ENCODE measurements around the gene UNK. TPM values are rescaled to one million over a fixed set of nuclear protein-coding genes. Genes with fewer than 3 reads are reported as not detected.
A peak's percentile ranks its signal among the peaks of the same experiment; 100 is the strongest.

UNK gene
- total and polyA plus RNA-seq, 11 donors = 11.3 to 27.5 (median 16.3) TPM

DNA sequence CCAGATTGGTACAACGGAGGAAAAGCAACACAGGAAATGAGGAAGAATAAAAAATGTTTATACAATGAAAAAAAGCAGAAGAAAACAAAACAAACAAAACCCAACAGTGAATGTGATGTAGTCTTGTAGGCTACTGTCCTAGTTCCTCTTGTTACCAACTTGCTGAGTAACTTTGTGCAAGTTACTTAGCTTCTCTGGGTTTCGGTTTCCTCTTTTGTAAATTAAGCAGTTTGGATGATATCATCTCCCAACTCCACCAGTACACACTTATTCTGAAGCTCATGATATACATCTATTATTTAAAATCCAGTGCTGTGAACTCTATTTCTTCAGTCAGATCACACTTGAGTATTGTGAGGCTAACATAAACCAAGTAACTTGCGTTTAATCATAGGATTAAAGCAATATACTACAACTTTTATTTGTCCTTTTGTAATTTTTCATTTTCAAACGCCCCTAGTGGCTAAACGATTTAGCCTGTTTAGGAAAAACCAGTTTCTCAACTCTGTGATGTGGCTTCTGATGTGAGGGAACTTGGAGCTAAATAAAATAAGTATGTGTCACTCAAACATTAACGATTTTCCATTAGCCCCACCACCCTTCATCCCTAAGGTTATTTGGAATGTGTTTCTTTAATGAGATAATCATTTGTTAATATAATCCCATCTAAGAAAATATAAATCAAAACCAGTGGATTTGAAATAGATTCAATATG, 1.4 kb upstream of the UNK start:
- Histone ChIP-seq H3K4me3 (peak overlapping the region in 5 of 12 donors; percentile 10 to 75 (median 19)), H3K27ac (peak overlapping the region; percentile 29 to 100 (median 99)), H3K9me3 (no peaks in the 10 kb centered on the region), H3K36me3 (peaks cover 7 to 15% (median 8%) of the 10 kb centered on the region in 9 donors), H3K27me3 (no peaks in the 10 kb centered on the region), H3K4me1 (peaks cover 4 to 57% (median 37%) of the 10 kb centered on the region in 12 donors)
- WGBS, 4 donors = 31 to 38% (median 32%) methylated on average over 6 of the region's 6 CpGs
- intact Hi-C loops (cut with DNase I) = loop anchor here in 1 of 10 donors (10.0 kb wide), 1 partner anchor 112 kb away; the partner anchor contains the start of gene TRIM65
- DNase-seq (no peak), ATAC-seq (no peak)
- TF ChIP-seq CTCF (IDR thresholded peaks at IDR 0.05) (peak; percentile 44 to 73 (median 61)), POLR2A (IDR thresholded peaks at IDR 0.05) (no peak)

DNA sequence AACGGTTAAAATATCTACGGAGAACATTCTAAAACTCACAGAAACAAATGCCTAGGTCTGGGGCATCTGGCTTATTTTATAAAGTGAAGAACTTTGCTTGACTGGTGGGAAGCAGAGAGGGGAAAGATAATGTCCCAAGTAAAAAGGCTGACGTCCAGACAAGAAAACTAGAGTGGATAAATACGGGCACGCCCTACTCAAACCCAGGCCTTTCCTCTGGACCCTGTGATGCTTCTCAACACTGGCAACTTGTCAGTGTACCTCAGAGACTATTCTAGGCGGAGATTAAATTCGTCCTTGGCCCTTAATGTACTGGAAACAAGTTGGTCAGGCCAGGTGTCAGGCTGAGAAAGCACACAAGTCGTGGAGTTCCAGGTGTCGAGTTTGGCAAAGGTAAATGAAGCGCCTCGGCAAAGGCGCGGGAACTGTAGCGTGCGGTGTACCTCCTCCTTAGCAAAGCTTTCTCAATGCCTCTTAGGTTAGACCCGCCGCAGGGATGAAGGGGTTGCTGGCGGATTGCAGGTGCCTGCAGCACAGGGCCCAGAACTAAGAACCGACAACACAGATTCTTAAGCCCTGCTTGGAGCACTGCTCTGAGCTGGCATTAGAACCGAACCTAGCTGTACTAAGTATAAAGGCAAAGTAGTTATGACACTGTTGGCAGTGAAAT, 668 bp upstream of the UNK start:
- TF ChIP-seq POLR2A (IDR thresholded peaks at IDR 0.05) = no peak
- no peak for TF ChIP-seq CTCF (IDR thresholded peaks at IDR 0.05)
- H3K4me3 ChIP-seq = peak overlapping the region in 11 of 12 donors; percentile 59 to 89 (median 75)
- H3K4me1 ChIP-seq = peaks cover 4 to 56% (median 36%) of the 10 kb centered on the region in 12 donors
- ATAC-seq = peak; percentile 0 to 12 (median 0)
- H3K9me3 ChIP-seq = no peaks in the 10 kb centered on the region
- peak in 2 of 5 donors; percentile 49 to 66 for DNase-seq
- 57 to 65% (median 61%) methylated on average over 19 to 20 of the region's 20 CpGs for WGBS, 4 donors
- intact Hi-C loops (cut with DNase I) = loop anchor here in 3 of 10 donors (2.0 to 10.0 kb wide), 5 partner anchors 25 to 111 kb away; partner anchors contain the start of genes TRIM65 (in 1 of the 3) and WBP2 (in 1 of the 3)
- H3K27me3 ChIP-seq = no peaks in the 10 kb centered on the region
- peak overlapping the region; percentile 94 to 100 (median 99) for H3K27ac ChIP-seq
- H3K36me3 ChIP-seq = peaks cover 0 to 8% (median 1%) of the 10 kb centered on the region in 9 donors

DNA sequence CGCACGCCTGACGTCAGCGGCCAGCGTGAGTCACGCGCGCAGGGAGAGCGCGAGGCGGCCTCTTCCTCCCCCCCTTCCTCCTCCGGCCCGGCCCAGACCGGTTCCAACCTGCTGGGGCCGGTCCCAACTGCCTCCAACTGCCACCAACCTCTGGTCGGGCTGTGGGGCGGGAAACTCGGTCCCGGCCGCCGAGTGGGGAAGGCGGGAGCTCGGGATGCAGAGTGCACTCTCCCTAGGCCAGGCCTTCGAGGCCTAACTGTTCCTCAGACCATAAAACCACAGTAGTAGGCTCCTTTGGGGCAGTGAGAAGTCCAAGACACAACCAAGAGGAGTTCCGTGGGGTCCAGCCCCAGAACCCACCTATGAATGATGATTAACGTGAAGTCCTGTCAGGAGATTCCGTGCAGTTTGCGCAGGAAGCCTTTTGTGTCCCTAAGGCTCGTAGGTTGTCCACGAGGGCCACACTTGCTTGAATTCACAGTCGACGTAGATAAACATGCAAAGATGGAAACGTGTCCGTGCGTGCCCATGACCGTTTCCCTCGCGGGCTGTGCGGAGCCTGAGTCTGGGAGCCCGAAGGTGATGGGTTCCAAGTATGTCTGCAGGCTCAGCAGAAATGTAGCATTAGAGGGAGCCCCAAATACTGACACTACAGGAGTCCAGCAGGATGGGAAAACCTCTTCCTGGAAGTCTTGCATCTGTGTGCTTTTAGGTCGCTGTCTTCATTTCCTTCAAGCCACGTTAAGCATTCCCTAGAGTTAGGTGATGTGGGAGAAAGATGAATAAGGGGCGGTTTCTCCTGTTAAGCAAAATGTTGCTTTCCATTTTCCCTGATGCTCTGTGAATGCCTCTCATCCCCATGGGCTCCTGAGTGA, 647 bp downstream of the UNK start:
- TF ChIP-seq CTCF (IDR thresholded peaks at IDR 0.05) = no peak
- TF ChIP-seq POLR2A (IDR thresholded peaks at IDR 0.05) = peak in 1 of 2 donors; percentile 52
- no peaks in the 10 kb centered on the region for H3K27me3 ChIP-seq
- peak overlapping the region; percentile 45 to 89 (median 75) for H3K4me3 ChIP-seq
- ATAC-seq (peak; percentile 80 to 95 (median 92)), DNase-seq (peak; percentile 92 to 95 (median 93))
- intact Hi-C loops (cut with DNase I) = loop anchor here in 4 of 10 donors (2.0 to 10.0 kb wide), 6 partner anchors 24 to 110 kb away; partner anchors contain the start of genes TRIM65 (in 1 of the 4) and WBP2 (in 1 of the 4)
- peaks cover 0 to 7% (median 0%) of the 10 kb centered on the region in 9 donors for H3K36me3 ChIP-seq
- H3K9me3 ChIP-seq = no peaks in the 10 kb centered on the region
- H3K4me1 ChIP-seq = peaks cover 1 to 52% (median 35%) of the 10 kb centered on the region in 12 donors
- H3K27ac ChIP-seq = peak overlapping the region; percentile 94 to 100 (median 99)
- WGBS, 4 donors = 3 to 10% (median 5%) methylated on average over 13 to 43 of the region's 43 CpGs

Data from heart left ventricle (tissue), 16 donors.